Vagina (tissue), 2 donors: Measurements from ENCODE around the gene CATSPERE.

Experiments used
- POLR2A ChIP-seq, 2 donors: fragments of 450-650 bp; IDR thresholded peaks; one replicate each; pipeline ENCODE4 v1.6.1; 2017; ENCODE audit warnings: antibody characterized with exemption in 2 of 2, mild to moderate bottlenecking in 2 of 2, moderate library complexity in 2 of 2
- POLR2AphosphoS5 ChIP-seq, 2 donors: sonication (generic); formaldehyde crosslinking; IDR thresholded peaks; one replicate each; pipeline ENCODE4 v1.9.0; 2017; ENCODE audit warnings: antibody characterized with exemption in 2 of 2, mild to moderate bottlenecking in 2 of 2, low read depth in 1 of 2; ENCODE audit not compliant: insufficient read depth in 1 of 2
- TF ChIP-seq, protein P1 (sequence below), 3 experiments: fragments of 450-650 bp in 2 of 3; fragments of 200-600 bp in 1 of 3; sonication (generic) in 1 of 3; IDR thresholded peaks; one replicate each; pipeline ENCODE4 v1.5.1; 2017 to 2019; ENCODE audit warnings: antibody characterized with exemption in 3 of 3, mild to moderate bottlenecking in 2 of 3, moderate library complexity in 2 of 3

DNA sequence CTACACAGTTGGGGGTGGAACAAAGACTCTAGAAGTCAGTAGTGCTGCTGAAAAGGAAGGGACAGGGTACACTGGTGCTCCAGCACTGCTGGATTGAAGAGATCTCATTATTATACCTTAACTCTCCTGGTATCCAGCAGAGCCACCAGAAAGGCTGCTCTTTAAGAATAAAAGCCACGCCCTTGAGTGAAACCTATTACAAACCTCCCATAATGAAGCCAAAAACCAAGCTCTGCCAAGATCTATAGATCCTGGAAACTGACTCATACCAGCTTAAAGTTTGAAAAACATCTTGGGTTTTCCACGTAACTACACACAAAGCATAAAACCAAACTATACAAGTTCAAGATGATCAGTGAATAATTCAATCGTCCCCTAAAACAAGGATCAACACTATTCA is 47.3 kb upstream of the CATSPERE start:
- TF ChIP-seq, protein P1, sequence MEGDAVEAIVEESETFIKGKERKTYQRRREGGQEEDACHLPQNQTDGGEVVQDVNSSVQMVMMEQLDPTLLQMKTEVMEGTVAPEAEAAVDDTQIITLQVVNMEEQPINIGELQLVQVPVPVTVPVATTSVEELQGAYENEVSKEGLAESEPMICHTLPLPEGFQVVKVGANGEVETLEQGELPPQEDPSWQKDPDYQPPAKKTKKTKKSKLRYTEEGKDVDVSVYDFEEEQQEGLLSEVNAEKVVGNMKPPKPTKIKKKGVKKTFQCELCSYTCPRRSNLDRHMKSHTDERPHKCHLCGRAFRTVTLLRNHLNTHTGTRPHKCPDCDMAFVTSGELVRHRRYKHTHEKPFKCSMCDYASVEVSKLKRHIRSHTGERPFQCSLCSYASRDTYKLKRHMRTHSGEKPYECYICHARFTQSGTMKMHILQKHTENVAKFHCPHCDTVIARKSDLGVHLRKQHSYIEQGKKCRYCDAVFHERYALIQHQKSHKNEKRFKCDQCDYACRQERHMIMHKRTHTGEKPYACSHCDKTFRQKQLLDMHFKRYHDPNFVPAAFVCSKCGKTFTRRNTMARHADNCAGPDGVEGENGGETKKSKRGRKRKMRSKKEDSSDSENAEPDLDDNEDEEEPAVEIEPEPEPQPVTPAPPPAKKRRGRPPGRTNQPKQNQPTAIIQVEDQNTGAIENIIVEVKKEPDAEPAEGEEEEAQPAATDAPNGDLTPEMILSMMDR (IDR thresholded peaks at IDR 0.05), result no peak
- TF ChIP-seq POLR2A (IDR thresholded peaks at IDR 0.05) (no peak), POLR2AphosphoS5 (IDR thresholded peaks at IDR 0.05; ENCODE audit: insufficient read depth in 1 of 2, low read depth in 1 of 2) (no peak)
